T47D (cell line): ENCODE data around the gene CNNM3.

ENCODE experiments used
- DNase-seq, 2 experiments: peaks; one replicate each; pipeline versions ENCODE4 v3.0.0 to v3.0.0-alpha.2; 2011 to 2012; ENCODE audit warnings: low read depth in 1 of 2, low spot score in 1 of 2
- JUND ChIP-seq: IDR thresholded peaks from 2 replicates; pipeline ENCODE4 v1.6.1; 2012; ENCODE audit warnings: low read depth
- in situ Hi-C: cut with HindIII; loops from 2 replicates; pipeline ENCODE4 v1.10.0; 2016; ENCODE audit warnings: low sequenced_read_pairs, low pct_unique_long_range_greater_than_20kb

CNNM3 gene

DNA sequence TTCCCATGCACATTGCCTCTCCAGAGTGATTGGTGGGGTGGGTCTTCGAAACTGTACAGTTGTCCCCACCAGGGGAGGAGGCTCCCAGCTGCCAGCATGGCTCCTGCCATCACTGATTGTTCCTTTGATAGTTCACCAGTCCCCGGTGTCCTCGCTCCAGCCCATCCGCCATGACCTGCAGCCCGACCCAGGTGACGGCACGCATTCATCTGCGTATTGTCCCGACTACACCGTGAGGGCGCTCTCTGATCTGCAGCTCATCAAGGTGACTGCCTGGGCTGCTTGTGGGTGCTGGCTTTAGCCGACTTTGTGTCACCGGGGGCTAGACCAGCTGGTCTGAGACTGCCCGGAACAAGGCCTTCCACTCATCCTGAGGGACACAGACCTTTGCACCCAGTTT, 12.4 kb downstream of the CNNM3 start:
- TF ChIP-seq JUND, result no peak
- in situ Hi-C loops, result no loop called here
- DNase-seq, result no peak

DNA sequence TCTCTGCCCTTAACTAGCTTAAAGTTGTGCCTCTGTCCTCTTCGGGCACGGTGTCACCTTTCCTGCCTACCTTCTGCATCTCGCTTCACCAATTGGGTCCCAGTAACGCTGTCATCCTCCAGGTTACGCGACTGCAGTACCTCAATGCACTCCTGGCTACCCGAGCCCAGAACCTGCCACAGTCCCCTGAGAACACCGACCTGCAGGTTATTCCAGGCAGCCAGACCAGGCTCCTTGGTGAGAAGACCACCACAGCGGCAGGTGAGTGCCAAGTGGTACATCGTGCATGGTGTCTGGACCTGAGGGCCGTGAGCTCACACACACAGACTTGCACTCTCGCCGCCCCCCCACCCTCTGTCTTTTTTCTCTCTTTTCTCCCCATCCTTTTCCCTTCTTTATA, 12.8 kb downstream of the CNNM3 start:
- no peak for TF ChIP-seq JUND
- in situ Hi-C loops, result no loop called here

DNA sequence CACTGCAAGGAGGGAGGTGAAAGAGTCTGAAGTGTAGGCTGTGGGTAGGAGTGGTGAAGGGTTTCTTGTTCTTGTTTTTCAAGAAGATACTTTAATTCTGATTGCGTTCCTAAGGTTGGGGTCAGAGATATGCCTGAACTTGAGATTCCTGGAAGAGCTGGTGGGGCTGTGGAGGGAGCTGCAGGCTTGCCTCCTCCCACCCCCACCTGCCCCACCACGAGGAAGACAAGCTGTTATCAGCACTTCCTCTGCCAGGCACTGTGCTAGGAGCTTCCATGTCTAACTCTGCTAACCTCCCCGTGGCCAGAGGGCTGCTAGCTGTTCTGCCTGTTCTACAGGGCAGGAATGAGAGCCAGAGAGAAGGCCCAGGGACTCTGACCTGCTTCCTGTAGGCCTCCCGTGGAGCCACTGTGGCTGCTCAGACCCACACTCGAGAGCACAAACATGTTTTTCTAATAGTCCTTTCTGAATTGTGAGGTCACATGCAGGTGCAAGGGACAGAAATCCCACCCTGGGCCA, 14.0 kb downstream of the CNNM3 start:
- in situ Hi-C loops, result no loop called here
- no peak for DNase-seq
- no peak for TF ChIP-seq JUND

More for the DNA sequence above, 12.8 kb downstream of the CNNM3 start:
- DNase-seq, result no peak

DNA sequence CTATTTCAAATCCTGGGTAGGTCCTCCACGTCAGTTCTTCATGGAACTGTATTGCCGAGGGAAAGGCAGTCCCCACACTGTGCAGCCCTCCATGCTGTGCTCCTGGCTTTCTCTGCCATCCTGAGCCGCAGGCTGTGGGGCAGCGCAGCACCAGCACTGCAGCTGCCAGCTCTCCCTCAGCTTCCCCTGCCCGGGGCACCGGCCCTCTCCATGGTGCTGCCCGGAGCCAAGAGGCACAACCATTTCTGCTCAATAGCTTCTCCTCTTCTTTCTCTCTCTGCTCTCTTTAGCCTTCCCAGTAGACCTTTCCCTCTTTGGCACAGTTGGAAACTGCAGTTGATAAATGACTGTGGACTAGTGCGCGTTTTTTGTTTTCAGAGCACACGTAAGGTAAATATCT, 15.6 kb downstream of the CNNM3 start:
- DNase-seq, result peak in 1 of 2 experiments; percentile 37
- in situ Hi-C loops, result no loop called here

DNA sequence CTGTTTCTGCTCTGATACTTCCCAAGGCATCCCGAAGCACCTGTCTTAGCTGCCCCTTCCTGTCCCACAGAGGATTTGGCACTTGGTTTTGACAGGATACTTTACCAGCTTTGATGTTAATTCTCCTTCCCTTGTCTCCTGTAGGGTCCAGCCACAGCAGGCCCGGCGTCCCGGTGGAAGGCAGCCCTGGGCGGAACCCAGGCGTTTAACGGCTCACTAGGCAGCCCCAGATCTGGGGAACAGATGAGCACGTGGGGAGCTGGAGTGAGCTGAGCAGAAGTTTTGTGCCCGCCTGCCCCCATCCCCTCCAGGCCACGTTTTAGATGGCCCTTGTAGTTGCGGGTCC, 16.3 kb downstream of the CNNM3 start:
- no peak for DNase-seq
- in situ Hi-C loops, result no loop called here
- TF ChIP-seq JUND, result no peak

More for the DNA sequence above, 15.6 kb downstream of the CNNM3 start:
- TF ChIP-seq JUND, result no peak

DNA sequence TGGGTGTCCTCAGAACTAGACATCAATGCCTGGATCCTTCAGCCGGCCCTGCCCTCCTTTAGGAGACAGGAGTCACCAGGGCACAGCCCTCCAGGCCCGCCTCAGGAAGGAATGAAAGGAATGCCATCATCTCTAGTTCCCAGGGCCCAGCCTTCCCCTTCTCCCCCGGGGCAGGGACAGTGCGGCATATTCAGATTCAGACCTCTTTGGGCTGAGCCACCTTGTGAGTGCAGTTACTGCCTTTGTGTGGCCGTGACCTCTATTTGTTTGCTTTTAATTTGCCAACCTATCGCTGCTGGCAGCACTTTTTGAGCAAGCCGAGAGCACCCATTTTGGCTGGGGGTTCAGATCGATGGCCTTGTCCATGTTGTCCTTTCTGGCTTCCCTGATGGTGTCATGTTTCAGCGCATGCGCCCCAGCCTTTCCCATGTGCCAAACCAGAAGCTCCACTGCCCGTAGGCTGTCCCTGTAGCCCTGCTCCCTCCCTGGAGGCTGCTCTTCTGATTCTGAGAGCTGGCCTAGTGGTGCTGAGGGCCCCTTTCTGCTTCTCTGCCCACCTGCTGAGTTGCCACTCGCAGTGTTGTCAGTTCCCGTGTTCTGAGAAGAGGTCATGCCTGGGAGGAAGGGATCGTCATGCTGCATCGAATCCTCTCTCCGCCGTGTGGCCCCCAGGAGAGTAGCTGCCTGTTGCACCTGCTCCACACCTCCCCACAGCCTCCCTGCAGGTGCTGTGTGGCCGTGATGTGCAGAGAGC, 16.9 kb downstream of the CNNM3 start:
- in situ Hi-C loops, result no loop called here
- no peak for TF ChIP-seq JUND
- DNase-seq, result peak; percentile 77 to 87

DNA sequence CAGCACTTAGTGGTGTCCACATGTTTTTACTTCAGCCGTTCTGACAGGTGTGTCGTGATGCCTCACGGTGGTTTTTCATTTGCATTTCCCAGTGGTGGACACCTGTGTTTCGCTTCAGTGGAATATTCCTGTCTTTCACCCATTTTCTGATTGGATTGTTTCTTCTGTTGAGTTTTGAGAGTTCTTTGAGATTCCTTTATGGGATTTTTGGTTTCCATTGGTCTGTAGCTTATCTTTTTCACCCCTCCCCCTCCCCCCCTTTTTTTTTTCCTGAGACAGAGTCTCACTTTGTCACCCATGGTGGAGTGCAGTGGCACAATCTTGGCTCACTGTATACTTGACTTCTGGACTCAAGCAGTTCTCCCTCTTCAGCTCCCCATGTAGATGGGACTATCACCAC, 19.8 kb downstream of the CNNM3 start:
- in situ Hi-C loops, result no loop called here
- TF ChIP-seq JUND, result no peak
- no peak for DNase-seq

DNA sequence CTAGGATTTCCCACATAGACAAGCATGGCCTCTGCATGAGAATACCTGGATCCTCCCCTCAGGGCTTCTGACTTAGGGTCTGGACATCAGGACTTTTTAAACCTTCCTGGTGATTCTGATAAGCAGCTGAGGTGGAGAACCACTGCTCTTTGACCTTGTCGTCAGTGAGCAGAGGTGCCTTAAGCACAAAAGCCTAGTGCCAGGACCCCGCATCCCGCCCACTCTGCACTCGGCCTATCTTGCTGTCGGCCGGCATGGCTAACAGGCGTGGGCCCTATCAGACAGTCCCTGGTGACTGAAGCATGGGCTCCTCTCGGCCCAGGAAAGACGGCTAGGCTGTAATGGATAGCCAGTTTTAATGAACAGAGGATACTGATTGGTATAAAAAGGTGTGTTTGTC, 21.5 kb downstream of the CNNM3 start:
- in situ Hi-C loops, result no loop called here
- no peak for TF ChIP-seq JUND
- no peak for DNase-seq

DNA sequence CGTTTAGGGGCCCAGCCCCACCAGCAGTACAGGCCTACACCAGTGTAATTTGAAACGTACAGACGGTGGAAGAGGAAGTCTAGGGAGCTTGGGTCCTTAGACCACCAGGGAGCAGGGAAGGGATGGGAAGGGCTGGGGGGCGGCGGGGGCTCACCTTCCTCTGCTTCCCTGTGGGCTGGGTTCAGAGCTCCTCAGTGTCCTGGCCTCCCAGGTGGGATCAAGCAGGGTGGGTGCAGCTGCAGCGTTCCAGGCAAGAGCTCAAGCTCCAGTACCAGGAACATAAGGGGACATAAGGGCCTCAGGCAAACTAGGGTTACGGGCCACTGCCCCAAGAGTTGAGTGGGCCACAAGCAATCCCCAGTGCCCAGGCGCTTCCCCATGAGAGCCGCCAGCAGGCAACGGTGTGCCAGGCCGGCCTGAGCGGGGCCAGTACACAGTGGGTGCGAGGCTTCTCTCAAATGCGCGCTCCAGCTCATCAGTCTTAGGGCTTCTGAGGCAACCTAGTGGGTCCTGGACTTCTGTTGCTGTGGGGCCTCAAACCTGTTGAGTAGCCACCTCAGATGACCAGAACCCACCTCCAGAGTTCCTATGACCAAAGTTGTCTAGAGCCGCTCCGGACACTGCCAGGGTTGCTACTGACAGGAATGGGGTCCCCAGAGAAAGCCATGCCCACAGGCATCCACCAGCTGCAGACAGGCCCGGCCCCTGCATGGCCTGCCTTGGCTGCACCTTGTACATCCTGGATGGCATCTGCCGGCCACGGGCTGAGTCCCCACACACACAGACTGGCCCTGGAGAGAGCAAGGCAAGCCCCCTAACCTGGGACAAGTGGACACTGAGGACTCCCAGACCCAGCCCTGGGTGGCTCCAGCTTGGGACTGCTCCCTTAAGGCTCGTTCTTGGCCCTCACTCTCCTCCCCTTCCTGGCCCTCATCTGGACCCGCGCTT, 22.6 kb downstream of the CNNM3 start:
- DNase-seq, result no peak
- in situ Hi-C loops, result no loop called here
- no peak for TF ChIP-seq JUND

DNA sequence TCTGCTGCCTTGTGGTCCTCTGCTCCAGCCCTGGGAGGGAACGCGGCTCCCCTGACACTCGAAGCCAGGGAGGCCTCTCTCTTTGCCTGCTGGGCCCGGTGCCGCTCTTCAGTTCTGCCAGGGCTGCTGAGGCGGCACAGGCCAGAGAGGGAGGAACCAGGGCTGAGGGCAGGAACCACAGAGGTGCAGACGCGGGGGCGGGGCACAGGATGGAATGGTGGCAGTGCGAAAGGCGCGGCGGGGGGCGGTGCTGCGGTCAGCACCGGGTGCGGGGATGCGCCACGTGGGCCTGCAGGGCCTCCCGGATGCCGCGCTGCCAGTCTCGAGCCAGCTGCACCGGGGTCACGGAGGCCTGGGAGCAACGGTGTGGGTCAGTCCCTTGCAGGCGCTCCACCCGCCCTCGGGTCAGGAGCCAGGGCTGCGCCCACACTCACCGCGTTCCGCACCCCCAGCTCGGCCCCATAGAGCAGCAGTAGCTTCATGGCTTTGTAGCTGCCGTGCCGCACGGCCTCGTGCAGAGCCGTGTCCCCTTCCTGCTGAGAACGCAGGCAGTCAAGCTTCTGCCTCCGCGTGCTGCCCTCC, 23.3 kb downstream of the CNNM3 start:
- in situ Hi-C loops, result no loop called here
- DNase-seq, result no peak
- TF ChIP-seq JUND, result no peak

DNA sequence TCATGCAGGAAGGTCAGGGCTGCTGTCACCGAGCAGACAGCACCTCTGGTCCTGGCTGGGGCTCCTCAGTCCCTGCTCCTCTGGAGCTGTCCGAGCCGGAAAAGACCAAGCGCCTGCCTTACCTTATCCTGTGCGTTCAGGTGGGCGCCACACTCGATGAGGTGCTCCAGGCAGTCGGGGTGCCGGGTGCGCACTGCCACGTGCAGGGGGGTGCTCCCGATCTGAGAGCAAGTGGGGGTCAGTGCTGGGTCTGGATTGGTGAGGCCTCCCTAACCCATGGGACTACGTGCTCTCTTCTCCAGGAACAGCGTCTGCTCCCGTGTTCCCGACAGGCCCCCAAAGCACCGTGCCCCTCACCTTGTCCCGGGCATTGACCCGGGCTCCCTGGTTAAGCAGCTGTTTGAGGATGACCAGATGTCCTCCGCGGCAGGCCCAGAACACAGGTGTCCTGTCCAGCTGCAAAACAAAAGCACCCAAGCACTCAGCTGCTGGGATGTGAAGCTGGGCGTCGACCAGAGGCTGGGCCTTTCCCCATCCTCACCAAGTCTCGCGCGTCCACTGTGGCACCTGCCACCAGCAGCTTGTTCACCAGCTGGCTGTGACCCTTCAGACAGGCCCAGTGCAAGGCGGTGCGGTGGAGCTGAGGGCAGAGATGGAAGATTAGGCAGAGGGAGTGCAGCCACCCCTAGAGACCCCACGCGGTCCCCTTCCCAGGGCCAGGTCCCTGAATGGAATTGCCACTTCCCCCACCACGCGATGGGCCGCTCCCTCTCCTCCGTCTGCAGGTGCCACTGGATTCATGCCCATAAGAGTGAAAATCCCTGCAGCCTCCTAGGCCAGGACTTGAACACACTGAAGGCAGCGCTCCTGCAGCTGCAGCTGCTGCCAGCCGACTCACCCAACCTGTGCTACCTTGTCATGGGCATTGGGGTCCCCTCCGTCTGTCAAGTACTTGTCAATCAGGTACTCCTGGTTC, 24.1 kb downstream of the CNNM3 start:
- no peak for TF ChIP-seq JUND
- DNase-seq, result no peak
- in situ Hi-C loops, result no loop called here

DNA sequence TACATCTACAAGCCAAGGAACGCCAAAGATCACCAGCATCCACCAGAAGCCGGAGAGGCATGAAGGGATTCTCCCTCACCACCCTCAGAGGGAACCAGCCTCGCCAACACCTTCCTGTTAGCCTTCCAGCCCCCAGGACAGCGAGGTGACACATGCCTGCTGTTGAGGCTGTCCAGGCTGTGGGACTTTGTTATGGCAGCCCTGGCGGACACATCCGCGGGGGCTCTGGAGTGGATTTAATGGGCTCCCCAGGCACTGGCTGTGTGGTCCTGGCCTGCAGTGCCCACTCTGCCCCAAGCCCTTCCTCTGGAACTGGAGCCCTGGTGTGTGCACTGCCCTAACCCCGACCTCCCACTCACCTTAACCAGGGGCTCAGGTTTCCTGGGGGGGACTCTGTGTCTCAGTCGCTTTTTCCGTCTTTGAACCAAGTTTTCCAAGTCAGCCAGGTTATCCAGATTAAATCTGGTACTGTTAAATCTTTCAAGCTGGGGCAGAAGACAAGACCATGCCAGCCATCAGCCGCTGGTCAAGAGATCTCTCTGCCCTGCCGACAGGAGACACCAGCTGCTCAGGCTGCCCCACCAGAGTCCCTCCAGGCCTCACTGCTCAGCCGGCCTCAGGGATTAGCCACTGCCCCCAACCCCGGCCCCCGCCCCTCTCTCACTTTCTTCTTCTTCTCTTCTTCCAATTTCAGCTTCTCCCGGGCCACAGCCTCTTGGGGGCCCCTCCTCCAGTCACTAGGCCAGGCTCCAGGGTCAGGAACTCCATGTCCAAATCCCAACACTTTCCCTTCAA, 25.8 kb downstream of the CNNM3 start:
- in situ Hi-C loops, result no loop called here
- DNase-seq, result no peak
- no peak for TF ChIP-seq JUND
